Lower lobe of right lung (tissue), 2 donors: ENCODE measurements around the gene HTR3B. TPM values are rescaled to one million over a fixed set of nuclear protein-coding genes. Genes with fewer than 3 reads are reported as not detected.
"Not testable (repeated sequence)": the region's sequence is repeated elsewhere in the genome, so short reads cannot be mapped to it uniquely, and the experiment has no call there.

ENCODE experiments used
- ATAC-seq, 2 donors: fragments of 200-7000 bp; cut with Tn5 transposase; one replicate each; pipeline ENCODE4 v1.9.1; 2020 to 2022; ENCODE audit warnings: mild to moderate bottlenecking in 2 of 2, moderate library complexity in 2 of 2
- DNase-seq: peaks from one replicate; pipeline ENCODE4 v3.0.0-alpha.2; 2020
- H3K27ac ChIP-seq: fragments of 200-600 bp; one replicate; pipeline ENCODE4 v1.8.0; 2022
- H3K27me3 ChIP-seq: fragments of 200-600 bp; one replicate; pipeline ENCODE4 v1.8.0; 2022; ENCODE audit warnings: low read depth
- H3K36me3 ChIP-seq: fragments of 200-600 bp; one replicate; pipeline ENCODE4 v1.8.0; 2022; ENCODE audit warnings: mild to moderate bottlenecking
- H3K4me1 ChIP-seq: fragments of 200-600 bp; one replicate; pipeline ENCODE4 v1.8.0; 2022
- H3K4me3 ChIP-seq: fragments of 200-600 bp; one replicate; pipeline ENCODE4 v1.8.0; 2022; ENCODE audit warnings: mild to moderate bottlenecking
- H3K9me3 ChIP-seq: fragments of 200-600 bp; one replicate; pipeline ENCODE4 v1.8.0; 2022
- CTCF ChIP-seq: fragments of 200-600 bp; IDR thresholded peaks from one replicate; pipeline ENCODE4 v1.8.0; 2022; ENCODE audit warnings: antibody characterized with exemption, mild to moderate bottlenecking
- intact Hi-C: fragments of 100-400 bp; cut with DNase I; formaldehyde crosslinking; loops from one replicate; pipeline ENCODE4 v1.11.0; 2022
- total RNA-seq: library from RNA; stranded (reverse); fragmentation: NEBNext Ultra II Directional; extraction: Animal tissue kit (Norgen Biotek cat#: 25700); gene quantifications from one replicate; pipeline ENCODE4 v1.2.1, GENCODE V29; 2021
- donor health status: DM: no; HTN: yes; CAD: no; lungs with severe emphysema.

The HTR3B gene
- total RNA-seq, 1 donor from 2014 or later, result not detected

GRCh38 chr11:113906038-113906437 lies 1.4 kb downstream of the HTR3B start:
- intact Hi-C loops, result no loop called here

GRCh38 chr11:113906516-113906915 lies 1.9 kb downstream of the HTR3B start:
- H3K4me1 ChIP-seq, result no peaks in the 10 kb centered on the region
- no peaks in the 10 kb centered on the region for H3K9me3 ChIP-seq
- no peak for DNase-seq
- intact Hi-C loops, result no loop called here
- no peak for TF ChIP-seq CTCF
- no peak overlapping the region for H3K4me3 ChIP-seq
- peaks cover 6% of the 10 kb centered on the region for H3K27me3 ChIP-seq
- no peaks in the 10 kb centered on the region for H3K36me3 ChIP-seq
- H3K27ac ChIP-seq, result no peak overlapping the region
- no peak for ATAC-seq

More at GRCh38 chr11:113906038-113906437, 1.4 kb downstream of the HTR3B start:
- Histone ChIP-seq H3K9me3 (no peaks in the 10 kb centered on the region), H3K27ac (no peak overlapping the region), H3K36me3 (no peaks in the 10 kb centered on the region), H3K27me3 (peaks cover 6% of the 10 kb centered on the region), H3K4me1 (no peaks in the 10 kb centered on the region), H3K4me3 (no peak overlapping the region)
- no peak for TF ChIP-seq CTCF
- DNase-seq (no peak), ATAC-seq (peak in 1 of 2 donors; percentile 62)

- H3K36me3 ChIP-seq, result no peaks in the 10 kb centered on the region
- no peak for TF ChIP-seq CTCF
- H3K9me3 ChIP-seq, result no peaks in the 10 kb centered on the region
- H3K27ac ChIP-seq, result no peak overlapping the region
- no peaks in the 10 kb centered on the region for H3K4me1 ChIP-seq
- no peak for ATAC-seq
- DNase-seq, result no peak
- H3K4me3 ChIP-seq, result no peak overlapping the region
- H3K27me3 ChIP-seq, result peaks cover 6% of the 10 kb centered on the region
- intact Hi-C loops, result no loop called here
These were observed 2.6 kb downstream of the HTR3B start for GRCh38 chr11:113907152-113907551.

- Histone ChIP-seq H3K4me3 (no peak overlapping the region), H3K4me1 (no peaks in the 10 kb centered on the region), H3K27me3 (peaks cover 6% of the 10 kb centered on the region), H3K9me3 (no peaks in the 10 kb centered on the region), H3K27ac (no peak overlapping the region), H3K36me3 (no peaks in the 10 kb centered on the region)
- DNase-seq, result no peak
- intact Hi-C loops, result no loop called here
- no peak for ATAC-seq
- no peak for TF ChIP-seq CTCF
These were observed 3.1 kb downstream of the HTR3B start for GRCh38 chr11:113907681-113908080.

GRCh38 chr11:113908098-113908497 lies 3.5 kb downstream of the HTR3B start:
- H3K4me3 ChIP-seq, result no peak overlapping the region
- no peak for ATAC-seq
- peaks cover 6% of the 10 kb centered on the region for H3K27me3 ChIP-seq
- H3K36me3 ChIP-seq, result no peaks in the 10 kb centered on the region
- H3K27ac ChIP-seq, result no peak overlapping the region
- intact Hi-C loops, result no loop called here
- H3K9me3 ChIP-seq, result no peaks in the 10 kb centered on the region
- TF ChIP-seq CTCF, result no peak
- no peaks in the 10 kb centered on the region for H3K4me1 ChIP-seq
- no peak for DNase-seq

GRCh38 chr11:113911491-113911890 lies 6.9 kb downstream of the HTR3B start:
- H3K27ac ChIP-seq, intact Hi-C loops, ATAC-seq, H3K9me3 ChIP-seq, H3K4me3 ChIP-seq, H3K36me3 ChIP-seq, H3K4me1 ChIP-seq, H3K27me3 ChIP-seq, DNase-seq: not testable (repeated sequence)
